ENCODE results near the gene ATG16L1.

GRCh38 chr2:233208382-233209116 is 42.9 kb upstream of the ATG16L1 start:
- no peak for TF ChIP-seq CTCF (IDR thresholded peaks at IDR 0.05; ENCODE audit: extremely low read depth in 1 of 2, insufficient read depth in 1 of 2, low read depth in 1 of 2, low read length in 2 of 2)
- no peak for TF ChIP-seq JUN (IDR thresholded peaks at IDR 0.05; ENCODE audit: borderline replicate concordance, insufficient read depth, insufficient read length, low read depth)
- TF ChIP-seq POLR2A (IDR thresholded peaks at IDR 0.05; ENCODE audit: low read depth, low read length), result no peak
- no peak for TF ChIP-seq POLR2AphosphoS5 (IDR thresholded peaks at IDR 0.05; ENCODE audit: insufficient read depth, low read depth, low read length)
- no peak for TF ChIP-seq EZH2 (IDR thresholded peaks at IDR 0.05; ENCODE audit: borderline replicate concordance, low read depth, low read length, severe bottlenecking)
- TF ChIP-seq, protein P1, sequence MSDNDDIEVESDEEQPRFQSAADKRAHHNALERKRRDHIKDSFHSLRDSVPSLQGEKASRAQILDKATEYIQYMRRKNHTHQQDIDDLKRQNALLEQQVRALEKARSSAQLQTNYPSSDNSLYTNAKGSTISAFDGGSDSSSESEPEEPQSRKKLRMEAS (IDR thresholded peaks at IDR 0.05; ENCODE audit: insufficient read depth, insufficient read length), result no peak
